Transverse colon (tissue), 4 donors: ENCODE data around the gene PEX10. TPM values are rescaled to one million over a fixed set of nuclear protein-coding genes. Genes with fewer than 3 reads are reported as not detected.

ENCODE experiments used
- DNase-seq: peaks from one replicate; pipeline ENCODE4 v3.0.0-alpha.2; 2019
- H3K27ac ChIP-seq, 4 donors: fragments of 200-600 bp; sonication (generic); 2 replicates each; pipeline ENCODE4 v1.5.1; 2016 to 2018; ENCODE audit warnings: inconsistent platforms in 4 of 4
- H3K27me3 ChIP-seq: fragments of 200-600 bp; sonication (generic); 2 replicates; pipeline ENCODE4 v1.5.1; 2017; ENCODE audit warnings: inconsistent platforms
- H3K36me3 ChIP-seq, 4 donors: fragments of 200-600 bp; sonication (generic); 2 replicates each; pipeline ENCODE4 v1.5.1; 2017 to 2019; ENCODE audit warnings: inconsistent platforms in 4 of 4
- H3K4me1 ChIP-seq, 4 donors: fragments of 200-600 bp; sonication (generic); 2 replicates each; pipeline ENCODE4 v1.5.1; 2017 to 2020; ENCODE audit warnings: inconsistent platforms in 4 of 4
- H3K4me3 ChIP-seq, 4 donors: fragments of 200-600 bp; sonication (generic); 1 replicate in 1 of 4; 2 replicates in 3 of 4; pipeline versions ENCODE4 v1.5.1 to v1.6.1; 2017 to 2019; ENCODE audit warnings: inconsistent platforms in 4 of 4
- H3K9me3 ChIP-seq, 2 donors: fragments of 200-600 bp; sonication (generic); 2 replicates each; pipeline ENCODE4 v1.5.1; 2017 to 2019; ENCODE audit warnings: inconsistent platforms in 2 of 2
- EP300 ChIP-seq: sonication (generic); formaldehyde crosslinking; IDR thresholded peaks from one replicate; pipeline ENCODE4 v1.6.1; 2017; ENCODE audit warnings: antibody characterized with exemption, low read depth
- POLR2A ChIP-seq: fragments of 450-650 bp; IDR thresholded peaks from one replicate; pipeline ENCODE4 v1.6.1; 2016; ENCODE audit warnings: antibody characterized with exemption, mild to moderate bottlenecking, moderate library complexity
- POLR2AphosphoS5 ChIP-seq, 3 donors: sonication (generic); formaldehyde crosslinking; IDR thresholded peaks; one replicate each; pipeline ENCODE4 v1.6.1; 2016; ENCODE audit warnings: antibody characterized with exemption in 3 of 3
- WGBS, 2 donors: methylation state at CpG; one replicate each; pipeline ENCODE4 v1.1.5; 2018; ENCODE audit warnings: low coverage in 1 of 2; 5-methylcytosine and 5-hydroxymethylcytosine counted together
- in situ Hi-C, 4 donors: fragments of 200-750 bp; cut with MboI; loops; one replicate each; pipeline versions ENCODE4 v1.15.0 to v1.15.1; 2017; ENCODE audit warnings: low sequenced_read_pairs in 3 of 4, low pct_ligation_motif_present in 1 of 4, low pct_unique_long_range_greater_than_20kb in 1 of 4
- intact Hi-C: fragments of 100-400 bp; cut with DNase I; formaldehyde crosslinking; loops from one replicate; pipeline ENCODE4 v1.15.1; 2023; ENCODE audit warnings: low total_unique reads
- total RNA-seq, 4 donors: library from RNA; depleted of rRNA; stranded (reverse); fragments of >200 nt; gene quantifications; one replicate each; pipeline ENCODE4 v1.1.0, GENCODE V29; 2016
- TF ChIP-seq, protein P1 (sequence below), 5 experiments: fragments of 200-600 bp in 3 of 5; fragments of 450-650 bp in 2 of 5; sonication (generic) in 3 of 5; IDR thresholded peaks; 1 replicate in 2 of 5; 2 replicates in 3 of 5; pipeline ENCODE4 v1.5.1; 2016 to 2017; ENCODE audit warnings: antibody characterized with exemption in 5 of 5, inconsistent platforms in 3 of 5, mild to moderate bottlenecking in 2 of 5, moderate library complexity in 1 of 5

PEX10 gene
- total RNA-seq, 4 donors from 2014 or later, result 16.9 to 28.8 (median 21.3) TPM

DNA sequence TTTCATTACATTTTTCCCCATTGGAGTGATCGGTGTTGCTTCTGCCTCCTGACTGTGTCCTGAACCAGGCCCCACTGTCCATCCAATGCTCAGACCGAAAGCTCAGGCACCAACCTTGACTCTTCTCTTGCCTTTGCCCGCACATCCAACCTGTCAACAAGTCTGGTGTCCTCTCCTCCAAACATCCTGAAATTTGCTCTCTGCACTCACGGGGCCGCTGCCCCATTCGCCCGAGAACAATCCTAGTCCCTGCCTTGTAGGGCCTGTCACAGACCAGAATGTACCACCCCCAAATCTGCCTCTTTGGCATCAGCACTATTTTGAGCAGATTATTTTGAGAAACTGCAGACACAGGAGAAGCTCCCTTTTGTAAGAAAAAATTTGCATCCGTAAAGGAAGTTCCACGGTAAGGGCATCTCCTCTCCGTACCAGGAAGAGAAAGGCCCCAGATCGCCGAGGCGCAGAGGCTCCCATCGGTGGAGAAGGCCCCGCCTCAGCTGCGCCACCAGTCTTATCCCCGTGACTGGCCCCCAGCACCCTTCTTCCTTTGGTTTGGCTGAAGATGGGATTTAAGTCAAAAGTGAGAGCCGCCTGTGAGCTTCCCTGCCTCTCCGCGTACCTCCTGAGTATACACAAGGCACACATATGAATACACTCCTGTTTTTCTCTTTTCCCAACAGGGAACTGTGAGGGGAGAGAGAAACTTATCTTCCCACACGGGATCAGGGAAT is 28.1 kb downstream of the PEX10 start:
- DNase-seq, result peak; percentile 4
- Histone ChIP-seq H3K4me1 (peaks cover 0 to 10% (median 2%) of the 10 kb centered on the region in 4 donors), H3K27me3 (no peaks in the 10 kb centered on the region), H3K4me3 (no peak overlapping the region), H3K27ac (no peak overlapping the region), H3K36me3 (no peaks in the 10 kb centered on the region), H3K9me3 (no peaks in the 10 kb centered on the region)
- TF ChIP-seq POLR2A (no peak), POLR2AphosphoS5 (IDR thresholded peaks at IDR 0.05) (no peak), EP300 (no peak)
- TF ChIP-seq, protein P1, sequence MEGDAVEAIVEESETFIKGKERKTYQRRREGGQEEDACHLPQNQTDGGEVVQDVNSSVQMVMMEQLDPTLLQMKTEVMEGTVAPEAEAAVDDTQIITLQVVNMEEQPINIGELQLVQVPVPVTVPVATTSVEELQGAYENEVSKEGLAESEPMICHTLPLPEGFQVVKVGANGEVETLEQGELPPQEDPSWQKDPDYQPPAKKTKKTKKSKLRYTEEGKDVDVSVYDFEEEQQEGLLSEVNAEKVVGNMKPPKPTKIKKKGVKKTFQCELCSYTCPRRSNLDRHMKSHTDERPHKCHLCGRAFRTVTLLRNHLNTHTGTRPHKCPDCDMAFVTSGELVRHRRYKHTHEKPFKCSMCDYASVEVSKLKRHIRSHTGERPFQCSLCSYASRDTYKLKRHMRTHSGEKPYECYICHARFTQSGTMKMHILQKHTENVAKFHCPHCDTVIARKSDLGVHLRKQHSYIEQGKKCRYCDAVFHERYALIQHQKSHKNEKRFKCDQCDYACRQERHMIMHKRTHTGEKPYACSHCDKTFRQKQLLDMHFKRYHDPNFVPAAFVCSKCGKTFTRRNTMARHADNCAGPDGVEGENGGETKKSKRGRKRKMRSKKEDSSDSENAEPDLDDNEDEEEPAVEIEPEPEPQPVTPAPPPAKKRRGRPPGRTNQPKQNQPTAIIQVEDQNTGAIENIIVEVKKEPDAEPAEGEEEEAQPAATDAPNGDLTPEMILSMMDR (IDR thresholded peaks at IDR 0.05), result no peak
- in situ Hi-C loops (loop anchor here in 2 of 4 donors (10.0 kb wide), 1 partner anchor 189 kb away; the partner anchor contains the start of gene FAAP20 (in 2 of the 2)), intact Hi-C loops (no loop called here)
- WGBS, 2 donors, result 93 to 100% methylated on average over 4 to 21 of the region's 21 CpGs

DNA sequence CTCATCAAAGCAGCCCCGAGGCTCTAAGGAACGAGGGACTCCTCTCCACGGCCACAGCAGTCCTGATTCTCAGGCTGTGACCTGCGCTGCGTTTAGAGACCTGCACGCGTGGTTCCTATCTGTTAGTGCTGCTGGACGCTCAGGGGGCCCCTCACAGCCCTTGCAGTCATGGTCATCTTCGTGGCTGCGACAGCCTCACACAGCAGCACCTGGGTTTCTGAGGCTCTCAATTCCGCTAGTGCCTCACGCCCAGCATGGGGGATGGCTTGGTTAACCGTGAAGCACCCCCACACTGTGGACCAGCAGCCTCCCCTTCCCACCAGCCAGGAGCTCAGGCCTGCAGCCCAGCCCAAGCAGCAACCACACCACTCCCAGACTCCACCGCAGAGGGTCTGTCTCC is 28.8 kb downstream of the PEX10 start:
- Histone ChIP-seq H3K36me3 (no peaks in the 10 kb centered on the region), H3K27me3 (no peaks in the 10 kb centered on the region), H3K4me1 (peaks cover 0 to 10% (median 2%) of the 10 kb centered on the region in 4 donors), H3K4me3 (no peak overlapping the region), H3K9me3 (no peaks in the 10 kb centered on the region), H3K27ac (no peak overlapping the region)
- in situ Hi-C loops, result loop anchor here in 2 of 4 donors (10.0 kb wide), 1 partner anchor 189 kb away; the partner anchor contains the start of gene FAAP20 (in 2 of the 2)
- WGBS, 2 donors, result 86% methylated on average over 14 of the region's 14 CpGs; no CpG with 5 or more reads in 1 of the 2 donors
- peak; percentile 5 for DNase-seq
- TF ChIP-seq EP300 (no peak), POLR2A (no peak), POLR2AphosphoS5 (IDR thresholded peaks at IDR 0.05) (no peak)
- TF ChIP-seq, protein P1 (IDR thresholded peaks at IDR 0.05), result no peak
- intact Hi-C loops, result loop anchor here (2.0 kb wide), 1 partner anchor 187 kb away; no protein-coding TSS in a partner anchor

DNA sequence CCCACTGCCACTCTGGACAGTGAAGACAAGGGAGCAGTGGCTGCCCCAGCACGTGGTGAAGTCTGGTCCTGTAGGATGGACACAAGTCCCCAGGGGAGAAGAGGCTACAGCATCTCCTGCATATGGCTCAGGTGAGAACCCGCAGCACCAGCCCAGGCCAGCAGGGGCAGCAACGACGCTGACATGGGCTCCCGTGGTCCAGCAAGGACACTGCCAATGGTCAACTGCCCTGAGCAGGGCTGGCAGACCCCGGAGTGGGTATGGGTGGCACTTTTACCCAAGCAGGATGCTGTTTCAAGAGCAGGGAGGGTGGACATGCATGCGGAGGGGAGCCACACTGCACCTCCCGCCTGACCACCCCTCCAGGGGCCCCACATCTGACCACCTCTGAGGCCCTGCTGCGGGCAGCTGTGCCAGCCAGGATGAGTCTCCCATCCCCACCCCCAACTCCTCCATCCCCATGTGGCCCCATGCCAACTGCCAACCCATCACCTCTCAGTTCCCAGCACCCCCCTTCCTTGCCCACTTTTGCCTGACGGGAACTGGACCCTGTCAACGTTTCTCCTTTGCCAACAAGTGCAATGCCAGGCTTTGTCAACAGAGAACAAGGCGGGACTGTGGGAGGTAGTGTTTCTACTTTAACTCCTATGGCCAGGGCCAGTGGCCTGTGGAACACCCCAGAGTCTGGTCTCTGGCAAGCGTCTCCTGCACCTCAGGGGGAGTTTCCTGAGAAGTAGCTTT is 29.6 kb downstream of the PEX10 start:
- intact Hi-C loops, result loop anchor here (2.0 kb wide), 1 partner anchor 186 kb away; no protein-coding TSS in a partner anchor
- in situ Hi-C loops, result loop anchor here in 2 of 4 donors (10.0 kb wide), 1 partner anchor 188 kb away; the partner anchor contains the start of gene FAAP20 (in 2 of the 2)

More for the DNA sequence above, 29.6 kb downstream of the PEX10 start:
- H3K27ac ChIP-seq, result no peak overlapping the region
- DNase-seq, result peak; percentile 47
- H3K9me3 ChIP-seq, result no peaks in the 10 kb centered on the region
- H3K4me3 ChIP-seq, result no peak overlapping the region
- TF ChIP-seq EP300 (no peak), POLR2A (no peak)
- TF ChIP-seq, protein P1 (IDR thresholded peaks at IDR 0.05), result peak; percentile 36 to 47 (median 43)
- H3K4me1 ChIP-seq, result peaks cover 0 to 10% (median 2%) of the 10 kb centered on the region in 4 donors
- H3K27me3 ChIP-seq, result no peaks in the 10 kb centered on the region
- 67% methylated on average over 10 of the region's 13 CpGs; no CpG with 5 or more reads in 1 of the 2 donors for WGBS, 2 donors
- no peaks in the 10 kb centered on the region for H3K36me3 ChIP-seq
